ENCODE results near the gene ACIN1. TPM values are rescaled to one million over a fixed set of nuclear protein-coding genes. Genes with fewer than 3 reads are reported as not detected.
A peak's percentile ranks its signal among the peaks of the same experiment; 100 is the strongest.

The ACIN1 gene
- total RNA-seq, 6 experiments from 2014 or later: 128 to 150 (median 142) TPM

DNA sequence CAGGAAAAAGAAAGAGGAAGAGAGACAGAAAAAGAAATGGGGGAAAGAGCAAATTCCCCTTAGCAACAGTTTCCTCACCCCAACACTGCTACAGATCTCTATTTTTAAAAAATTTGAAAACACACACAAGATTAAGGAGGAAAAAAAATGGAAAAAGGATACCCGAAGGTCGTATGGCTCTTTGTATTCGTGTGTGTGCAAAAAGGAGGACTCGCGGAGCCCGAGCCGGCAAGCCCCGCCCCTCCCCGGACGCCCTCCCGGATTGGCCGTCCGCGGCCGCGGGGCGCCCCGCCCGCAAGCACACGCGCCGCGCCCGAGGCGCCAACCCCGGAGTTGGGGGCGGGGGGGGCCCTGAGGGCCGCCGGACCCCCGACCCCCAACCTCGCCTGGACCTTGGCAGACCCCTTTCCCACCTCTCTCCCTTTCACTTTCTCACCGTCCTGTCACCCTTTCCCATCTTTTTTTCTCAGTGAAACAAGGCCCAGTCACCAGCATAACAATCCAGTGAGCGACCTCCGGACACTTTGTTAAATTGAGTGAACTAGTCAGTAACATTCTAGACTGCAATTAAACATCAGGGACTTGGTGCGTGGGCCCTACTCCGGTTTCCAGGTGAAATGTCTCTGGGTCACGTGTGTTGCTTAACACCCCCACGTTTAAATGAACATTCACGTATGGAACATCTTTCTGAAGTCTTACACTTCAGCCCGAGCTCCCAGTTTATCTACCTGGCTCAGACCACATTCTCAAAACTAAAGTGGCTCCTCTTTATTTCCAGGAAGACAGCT is 84.8 kb downstream of the ACIN1 start, which contains the start of gene C14orf93:
Gene C14orf93 (minus strand): TSS at position 205 of the 788 bp plus-strand sequence. CDS start 11,120 bp downstream, outside the sequence.
- TF ChIP-seq, protein P1, sequence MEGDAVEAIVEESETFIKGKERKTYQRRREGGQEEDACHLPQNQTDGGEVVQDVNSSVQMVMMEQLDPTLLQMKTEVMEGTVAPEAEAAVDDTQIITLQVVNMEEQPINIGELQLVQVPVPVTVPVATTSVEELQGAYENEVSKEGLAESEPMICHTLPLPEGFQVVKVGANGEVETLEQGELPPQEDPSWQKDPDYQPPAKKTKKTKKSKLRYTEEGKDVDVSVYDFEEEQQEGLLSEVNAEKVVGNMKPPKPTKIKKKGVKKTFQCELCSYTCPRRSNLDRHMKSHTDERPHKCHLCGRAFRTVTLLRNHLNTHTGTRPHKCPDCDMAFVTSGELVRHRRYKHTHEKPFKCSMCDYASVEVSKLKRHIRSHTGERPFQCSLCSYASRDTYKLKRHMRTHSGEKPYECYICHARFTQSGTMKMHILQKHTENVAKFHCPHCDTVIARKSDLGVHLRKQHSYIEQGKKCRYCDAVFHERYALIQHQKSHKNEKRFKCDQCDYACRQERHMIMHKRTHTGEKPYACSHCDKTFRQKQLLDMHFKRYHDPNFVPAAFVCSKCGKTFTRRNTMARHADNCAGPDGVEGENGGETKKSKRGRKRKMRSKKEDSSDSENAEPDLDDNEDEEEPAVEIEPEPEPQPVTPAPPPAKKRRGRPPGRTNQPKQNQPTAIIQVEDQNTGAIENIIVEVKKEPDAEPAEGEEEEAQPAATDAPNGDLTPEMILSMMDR (IDR thresholded peaks at IDR 0.05): no peak
- Mint-ChIP-seq H3K36me3 (ENCODE audit: low read depth) (no peaks in the 10 kb centered on the region), H3K27ac (peak within 1 kb of the TSS; percentile 92), H3K9me3 (no peaks in the 10 kb centered on the region), H3K4me1 (ENCODE audit: low read depth) (peaks cover 53% of the 10 kb centered on the region), H3K27me3 (ENCODE audit: insufficient read depth) (peaks cover 7% of the 10 kb centered on the region; the same call in 1 of the 2 replicates), H3K4me3 (peak within 1 kb of the TSS; percentile 95)
- DNase-seq: peak; percentile 43

DNA sequence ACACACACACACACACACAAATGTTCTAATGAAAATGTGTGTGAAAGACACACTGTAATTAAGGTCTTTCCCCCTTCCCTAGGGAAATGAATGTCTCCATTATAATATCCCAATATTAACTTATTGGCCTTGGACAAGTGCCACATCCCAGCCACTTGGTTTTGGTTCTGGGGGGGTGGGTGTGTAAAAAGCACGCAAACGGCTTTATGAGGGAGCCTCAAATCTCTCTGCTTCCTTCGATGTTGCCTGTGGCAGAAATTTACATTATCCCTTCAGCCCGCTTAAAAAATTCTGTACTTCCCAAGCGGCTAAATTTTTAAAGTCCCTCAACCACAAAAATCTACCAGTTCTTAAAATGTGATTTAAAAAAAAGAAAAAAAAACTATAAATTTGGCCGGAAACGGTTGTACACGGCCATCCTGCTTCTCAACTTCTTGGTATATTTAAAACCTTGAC is 85.4 kb downstream of the ACIN1 start:
- H3K4me3 Mint-ChIP-seq: peak overlapping the region; percentile 95

DNA sequence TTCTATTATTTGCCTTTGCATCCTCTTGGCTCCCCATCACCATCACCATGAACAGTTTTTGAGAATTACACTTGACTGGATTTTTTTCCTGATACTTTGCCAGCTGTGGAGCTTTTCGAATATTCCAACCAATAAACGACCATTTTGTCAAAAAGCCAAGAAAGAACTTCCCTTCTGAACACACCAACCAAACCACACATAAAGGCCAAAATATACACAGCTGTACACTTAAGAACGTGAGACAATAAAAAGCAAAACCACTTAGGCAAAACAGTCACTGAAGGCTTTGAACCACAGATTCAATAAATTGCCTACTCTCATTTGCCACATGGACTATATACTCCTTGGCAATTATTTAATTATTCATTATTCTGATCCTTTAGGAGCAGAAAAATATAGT is 86.1 kb downstream of the ACIN1 start:
- Mint-ChIP-seq H3K27me3 (ENCODE audit: insufficient read depth) (peaks cover 7% of the 10 kb centered on the region; the same call in 1 of the 2 replicates), H3K9me3 (no peaks in the 10 kb centered on the region), H3K4me1 (ENCODE audit: low read depth) (peaks cover 57% of the 10 kb centered on the region), H3K27ac (peak overlapping the region; percentile 92), H3K36me3 (ENCODE audit: low read depth) (no peaks in the 10 kb centered on the region), H3K4me3 (peak overlapping the region; percentile 95)
- DNase-seq: no peak
- TF ChIP-seq, protein P1 (IDR thresholded peaks at IDR 0.05): no peak

More for the DNA sequence above, 85.4 kb downstream of the ACIN1 start:
- Mint-ChIP-seq H3K4me1 (ENCODE audit: low read depth) (peaks cover 57% of the 10 kb centered on the region), H3K27ac (peak overlapping the region; percentile 92), H3K9me3 (no peaks in the 10 kb centered on the region), H3K36me3 (ENCODE audit: low read depth) (no peaks in the 10 kb centered on the region), H3K27me3 (ENCODE audit: insufficient read depth) (peaks cover 7% of the 10 kb centered on the region; the same call in 1 of the 2 replicates)
- TF ChIP-seq, protein P1 (IDR thresholded peaks at IDR 0.05): no peak
- no peak for DNase-seq

Other genes starting within 250 kb of the ACIN1 start
- 100 to 1,000 TPM; 168 to 226 (median 186) TPM for gene LRP10, start 223.4 kb downstream of the ACIN1 start, total RNA-seq (2021; fragmentation: NEBNext Ultra II Directional; extraction: Animal tissue kit (Norgen Biotek cat#: 25700))
- under 1 TPM in 4 of 6 experiments, not detected in 2; 0.09 to 0.17 (median 0.14) TPM for gene REM2, start 211.9 kb downstream of the ACIN1 start, total RNA-seq (2021; fragmentation: NEBNext Ultra II Directional; extraction: Animal tissue kit (Norgen Biotek cat#: 25700))
- 10 to 100 TPM; 43.5 to 56.8 (median 52.2) TPM for gene RBM23, start 176.0 kb downstream of the ACIN1 start, total RNA-seq (2021; fragmentation: NEBNext Ultra II Directional; extraction: Animal tissue kit (Norgen Biotek cat#: 25700))
- gene PRMT5, start 165.8 kb downstream of the ACIN1 start, total RNA-seq (2021; fragmentation: NEBNext Ultra II Directional; extraction: Animal tissue kit (Norgen Biotek cat#: 25700)): 100 to 1,000 TPM; 102 to 125 (median 110) TPM
- 10 to 100 TPM; 13.0 to 23.5 (median 19.6) TPM for gene HAUS4, start 138.0 kb downstream of the ACIN1 start, total RNA-seq (2021; fragmentation: NEBNext Ultra II Directional; extraction: Animal tissue kit (Norgen Biotek cat#: 25700))
- gene AJUBA, start 112.6 kb downstream of the ACIN1 start, total RNA-seq (2021; fragmentation: NEBNext Ultra II Directional; extraction: Animal tissue kit (Norgen Biotek cat#: 25700)): 10 to 100 TPM; 66.0 to 79.7 (median 74.9) TPM
- gene C14orf93, start 85.0 kb downstream of the ACIN1 start, total RNA-seq (2021; fragmentation: NEBNext Ultra II Directional; extraction: Animal tissue kit (Norgen Biotek cat#: 25700)): 1 to 10 TPM; 3.6 to 7.0 (median 5.7) TPM
- gene PSMB5, start 60.2 kb downstream of the ACIN1 start, total RNA-seq (2021; fragmentation: NEBNext Ultra II Directional; extraction: Animal tissue kit (Norgen Biotek cat#: 25700)): 100 to 1,000 TPM; 221 to 259 (median 241) TPM
- gene PSMB11, start 52.9 kb downstream of the ACIN1 start, total RNA-seq (2021; fragmentation: NEBNext Ultra II Directional; extraction: Animal tissue kit (Norgen Biotek cat#: 25700)): under 1 TPM in 1 of 6 experiments, not detected in 5; 0.12 TPM
- gene CDH24, start 37.6 kb downstream of the ACIN1 start, total RNA-seq (2021; fragmentation: NEBNext Ultra II Directional; extraction: Animal tissue kit (Norgen Biotek cat#: 25700)): 10 to 100 TPM in 1 of 6 experiments, 1 to 10 TPM in 5; 6.4 to 11.2 (median 8.3) TPM
- gene C14orf119, start 369 bp upstream of the ACIN1 start, total RNA-seq (2021; fragmentation: NEBNext Ultra II Directional; extraction: Animal tissue kit (Norgen Biotek cat#: 25700)): 100 to 1,000 TPM in 4 of 6 experiments, 10 to 100 TPM in 2; 85.0 to 117 (median 103) TPM
- gene CIROP, start 9.9 kb upstream of the ACIN1 start, total RNA-seq (2021; fragmentation: NEBNext Ultra II Directional; extraction: Animal tissue kit (Norgen Biotek cat#: 25700)): not detected
- gene CEBPE, start 24.1 kb upstream of the ACIN1 start, total RNA-seq (2021; fragmentation: NEBNext Ultra II Directional; extraction: Animal tissue kit (Norgen Biotek cat#: 25700)): not detected
- gene SLC7A8, start 88.5 kb upstream of the ACIN1 start, total RNA-seq (2021; fragmentation: NEBNext Ultra II Directional; extraction: Animal tissue kit (Norgen Biotek cat#: 25700)): 10 to 100 TPM; 13.0 to 24.2 (median 23.3) TPM
- gene RNF212B, start 142.8 kb upstream of the ACIN1 start, total RNA-seq (2021; fragmentation: NEBNext Ultra II Directional; extraction: Animal tissue kit (Norgen Biotek cat#: 25700)): not detected
- 1 to 10 TPM; 7.3 to 9.2 (median 7.5) TPM for gene HOMEZ, start 191.0 kb upstream of the ACIN1 start, total RNA-seq (2021; fragmentation: NEBNext Ultra II Directional; extraction: Animal tissue kit (Norgen Biotek cat#: 25700))
- gene PPP1R3E, start 207.7 kb upstream of the ACIN1 start, total RNA-seq (2021; fragmentation: NEBNext Ultra II Directional; extraction: Animal tissue kit (Norgen Biotek cat#: 25700)): 1 to 10 TPM; 2.3 to 3.8 (median 2.6) TPM
- 10 to 100 TPM; 28.7 to 32.4 (median 31.1) TPM for gene BCL2L2, start 211.7 kb upstream of the ACIN1 start, total RNA-seq (2021; fragmentation: NEBNext Ultra II Directional; extraction: Animal tissue kit (Norgen Biotek cat#: 25700))
- 100 to 1,000 TPM; 128 to 147 (median 137) TPM for gene PABPN1, start 226.3 kb upstream of the ACIN1 start, total RNA-seq (2021; fragmentation: NEBNext Ultra II Directional; extraction: Animal tissue kit (Norgen Biotek cat#: 25700))